ENCODE data around the gene PITPNC1.
"Not testable (repeated sequence)": the region's sequence is repeated elsewhere in the genome, so short reads cannot be mapped to it uniquely, and the experiment has no call there.

The PITPNC1 gene

DNA sequence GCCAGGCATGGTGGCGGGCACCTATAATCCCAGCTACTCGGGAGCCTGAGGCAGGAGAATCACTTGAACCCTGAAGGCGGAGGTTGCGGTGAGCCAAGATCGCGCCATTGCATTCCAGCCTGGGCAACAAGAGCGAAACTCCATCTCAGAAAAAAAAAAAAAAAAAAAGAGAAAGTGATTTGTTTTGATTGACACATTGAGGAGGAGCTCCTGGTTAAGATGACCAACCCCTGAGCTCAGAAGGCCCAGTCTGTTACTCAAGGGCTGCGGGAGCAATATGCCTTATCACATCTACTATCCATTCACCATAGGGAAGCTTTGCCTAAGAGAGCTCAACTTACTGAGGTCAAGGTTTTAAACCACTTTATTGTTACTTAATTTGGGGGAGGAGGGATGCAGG lies 268.1 kb downstream of the PITPNC1 start:
- H3K4me1 Mint-ChIP-seq, H3K4me3 Mint-ChIP-seq: not testable (repeated sequence)

DNA sequence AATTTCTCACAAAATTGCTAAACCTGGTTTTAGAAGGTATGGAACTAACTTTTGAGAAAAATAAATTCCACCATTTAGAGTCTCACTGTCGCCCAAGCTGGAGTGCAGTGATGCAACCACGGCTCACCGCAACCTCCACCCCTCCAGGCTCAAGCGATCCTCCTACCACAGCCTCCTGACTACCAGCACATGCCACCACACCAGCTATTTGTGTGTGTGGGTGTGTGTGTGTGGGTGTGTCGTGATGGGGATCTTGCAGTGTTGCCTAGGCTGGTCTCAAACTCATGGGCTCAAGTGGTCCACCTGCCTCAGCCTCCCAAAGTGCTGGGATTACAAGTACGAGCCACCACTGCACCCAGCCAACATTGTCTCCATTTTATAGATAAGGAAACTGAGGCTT lies 269.4 kb downstream of the PITPNC1 start:
- DNase-seq (ENCODE audit: low spot score in 2 of 2) (no peak), ATAC-seq (ENCODE audit: low read depth) (no peak)
- no peak overlapping the region for H3K4me3 Mint-ChIP-seq
- H3K9me3 Mint-ChIP-seq, result no peaks in the 10 kb centered on the region
- H3K27ac Mint-ChIP-seq, result no peak overlapping the region
- H3K36me3 Mint-ChIP-seq, result peaks cover 1% of the 10 kb centered on the region
- H3K4me1 Mint-ChIP-seq, result no peaks in the 10 kb centered on the region
- H3K27me3 Mint-ChIP-seq, result no peaks in the 10 kb centered on the region

More for the DNA sequence above, 268.1 kb downstream of the PITPNC1 start:
- not testable (repeated sequence) for H3K27me3 Mint-ChIP-seq; ATAC-seq (ENCODE audit: low read depth); H3K9me3 Mint-ChIP-seq; H3K36me3 Mint-ChIP-seq; H3K27ac Mint-ChIP-seq; DNase-seq (ENCODE audit: low spot score in 2 of 2)

DNA sequence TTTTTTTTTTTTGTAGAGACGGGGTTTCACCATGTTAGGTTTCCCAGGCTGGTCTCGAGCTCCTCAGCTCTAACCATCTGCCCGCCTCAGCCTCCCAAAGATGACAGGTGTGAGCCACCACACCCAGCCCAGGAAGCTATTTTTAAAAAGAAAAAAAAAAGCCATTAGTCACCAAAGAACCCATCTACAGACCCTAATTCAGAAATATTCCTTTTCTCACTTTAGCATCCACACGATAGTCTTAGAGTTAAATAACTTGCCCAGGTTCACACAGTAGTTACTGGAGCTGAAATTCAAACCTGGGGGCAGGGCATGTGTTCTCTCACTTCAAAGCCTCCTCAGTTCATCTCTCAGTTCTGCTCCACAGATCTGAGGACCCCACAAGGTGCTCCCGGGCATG lies 270.4 kb downstream of the PITPNC1 start:
- no peaks in the 10 kb centered on the region for H3K4me1 Mint-ChIP-seq
- H3K4me3 Mint-ChIP-seq, result no peak overlapping the region
- DNase-seq (ENCODE audit: low spot score in 2 of 2) (no peak), ATAC-seq (ENCODE audit: low read depth) (no peak)
- no peak overlapping the region for H3K27ac Mint-ChIP-seq
- H3K9me3 Mint-ChIP-seq, result no peaks in the 10 kb centered on the region
- H3K27me3 Mint-ChIP-seq, result no peaks in the 10 kb centered on the region
- peaks cover 3% of the 10 kb centered on the region for H3K36me3 Mint-ChIP-seq

DNA sequence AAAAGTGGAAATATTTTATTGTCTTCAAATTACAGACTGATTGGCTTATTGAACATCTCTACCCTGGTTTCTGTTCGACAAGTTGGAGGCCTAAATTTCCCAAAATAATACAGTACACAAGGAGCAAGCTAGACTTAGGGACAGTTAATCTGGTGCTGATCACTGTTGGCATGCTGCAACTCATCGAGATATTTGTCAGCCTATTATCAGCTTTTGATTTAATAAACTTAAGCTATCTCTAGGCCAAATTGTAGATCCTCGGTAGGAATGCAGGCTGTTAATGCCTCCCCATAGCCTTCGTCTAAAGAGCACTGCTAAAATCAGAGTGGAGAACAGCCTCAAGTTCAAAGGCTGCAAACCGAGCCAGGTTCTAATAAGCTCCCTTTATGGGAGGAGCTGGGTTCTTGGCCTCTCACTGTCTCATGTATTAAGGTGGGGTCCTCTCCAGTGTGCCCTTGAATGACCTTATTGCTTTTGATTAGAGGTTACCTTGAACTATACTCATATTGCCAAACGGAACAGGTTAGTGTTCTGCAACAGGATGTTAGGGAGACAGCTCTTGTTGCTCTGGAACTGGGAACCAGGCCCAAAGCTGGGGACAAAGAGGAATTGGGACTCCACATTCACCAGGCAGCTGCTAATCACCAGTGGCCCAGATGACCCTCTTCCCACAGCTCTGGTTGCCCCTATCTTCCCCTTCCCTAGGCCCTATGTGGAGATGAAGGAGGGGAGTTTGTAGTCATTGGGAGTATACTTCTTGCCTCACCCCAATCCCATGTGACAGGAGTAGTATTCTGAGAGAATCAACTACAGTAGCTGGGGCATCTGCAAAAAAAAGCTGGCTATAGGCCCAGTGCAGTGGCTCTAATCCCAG lies 271.2 kb downstream of the PITPNC1 start:
- Mint-ChIP-seq H3K9me3 (no peaks in the 10 kb centered on the region), H3K4me3 (no peak overlapping the region), H3K27ac (no peak overlapping the region), H3K27me3 (no peaks in the 10 kb centered on the region), H3K4me1 (no peaks in the 10 kb centered on the region), H3K36me3 (peaks cover 5% of the 10 kb centered on the region)
- DNase-seq (ENCODE audit: low spot score in 2 of 2), result no peak
- ATAC-seq (ENCODE audit: low read depth), result no peak

DNA sequence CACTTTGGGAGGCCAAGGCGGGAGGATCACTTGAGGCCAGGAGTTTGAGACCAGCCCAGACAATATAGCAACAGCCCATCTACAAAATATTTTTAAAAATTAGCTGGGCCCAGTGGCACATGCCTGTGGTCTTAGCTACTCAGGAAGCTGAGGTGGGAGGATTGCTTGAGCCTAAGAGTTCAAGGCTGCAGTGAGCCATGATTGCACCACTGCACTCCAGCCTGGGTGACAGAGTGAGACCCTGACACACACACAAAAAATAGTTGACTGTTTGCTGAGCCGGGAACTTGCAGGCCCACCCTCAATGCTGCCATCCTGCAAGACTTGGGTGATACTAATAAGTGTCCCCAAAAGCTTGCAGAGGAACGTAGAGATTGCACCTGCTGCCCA lies 271.8 kb downstream of the PITPNC1 start:
- not testable (repeated sequence) for DNase-seq (ENCODE audit: low spot score in 2 of 2); H3K9me3 Mint-ChIP-seq; H3K27me3 Mint-ChIP-seq; H3K4me3 Mint-ChIP-seq; H3K36me3 Mint-ChIP-seq; ATAC-seq (ENCODE audit: low read depth); H3K4me1 Mint-ChIP-seq; H3K27ac Mint-ChIP-seq

DNA sequence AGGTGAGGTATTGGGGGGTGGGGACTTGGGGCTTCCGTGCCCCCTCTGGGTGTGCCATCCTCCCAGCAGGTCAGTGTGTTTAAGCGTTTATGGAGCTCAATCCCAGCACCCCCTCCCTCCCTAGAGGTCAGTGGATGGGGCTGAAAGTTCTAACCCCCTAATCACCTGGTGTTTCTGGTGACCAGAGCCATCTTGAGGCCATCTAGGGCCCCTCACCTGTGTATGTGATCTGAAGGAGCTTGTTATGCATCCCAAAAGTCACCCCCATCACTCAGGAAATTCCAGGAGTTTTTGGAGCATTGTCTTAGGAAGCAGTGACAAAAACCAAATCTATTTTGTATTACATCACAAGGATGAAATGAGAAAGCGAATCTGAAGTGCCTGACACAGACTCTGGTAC lies 272.8 kb downstream of the PITPNC1 start:
- no peak overlapping the region for H3K4me3 Mint-ChIP-seq
- DNase-seq (ENCODE audit: low spot score in 2 of 2) (no peak), ATAC-seq (ENCODE audit: low read depth) (no peak)
- H3K36me3 Mint-ChIP-seq, result peaks cover 5% of the 10 kb centered on the region
- no peaks in the 10 kb centered on the region for H3K27me3 Mint-ChIP-seq
- no peaks in the 10 kb centered on the region for H3K4me1 Mint-ChIP-seq
- H3K9me3 Mint-ChIP-seq, result no peaks in the 10 kb centered on the region
- H3K27ac Mint-ChIP-seq, result no peak overlapping the region

DNA sequence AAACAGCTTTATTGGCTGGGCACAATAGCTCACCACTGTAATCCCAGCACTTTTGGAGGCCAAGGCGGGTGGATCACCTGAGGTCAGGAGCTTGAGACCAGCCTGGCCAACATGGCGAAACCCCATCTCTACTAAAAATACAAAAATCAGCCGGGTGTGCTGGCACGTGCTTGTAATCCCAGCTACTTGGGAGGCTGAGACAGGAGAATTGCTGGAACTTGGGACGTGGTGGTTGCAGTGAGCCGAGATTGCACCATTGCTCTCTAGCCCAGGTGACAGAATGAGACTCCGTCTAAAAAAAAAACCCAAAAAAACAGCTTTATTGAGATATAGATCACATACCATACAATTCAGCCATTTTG lies 274.1 kb downstream of the PITPNC1 start:
- H3K9me3 Mint-ChIP-seq; H3K4me3 Mint-ChIP-seq; H3K4me1 Mint-ChIP-seq; ATAC-seq (ENCODE audit: low read depth); DNase-seq (ENCODE audit: low spot score in 2 of 2); H3K27me3 Mint-ChIP-seq; H3K27ac Mint-ChIP-seq; H3K36me3 Mint-ChIP-seq: not testable (repeated sequence)

DNA sequence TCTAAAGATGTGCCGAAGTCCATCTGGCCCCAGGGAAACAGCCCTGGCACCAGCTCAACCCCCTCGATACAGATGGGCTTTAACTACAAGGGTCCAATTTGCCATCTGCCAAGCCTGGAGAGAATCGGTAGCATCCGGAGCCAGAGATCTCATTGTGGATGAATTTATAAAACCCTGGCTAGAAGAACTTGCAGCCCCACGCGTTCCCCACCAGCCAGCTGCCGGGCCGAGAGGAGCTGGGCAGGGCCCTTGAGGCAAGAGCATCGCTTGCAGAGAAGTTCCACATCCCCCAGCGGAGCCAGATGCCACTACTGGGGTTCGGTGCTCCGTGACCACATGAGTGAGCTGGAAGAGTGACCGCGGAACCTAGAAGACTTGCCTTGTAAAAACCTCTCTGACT lies 275.4 kb downstream of the PITPNC1 start:
- Mint-ChIP-seq H3K27me3 (no peaks in the 10 kb centered on the region), H3K4me1 (no peaks in the 10 kb centered on the region), H3K36me3 (peaks cover 5% of the 10 kb centered on the region), H3K27ac (no peak overlapping the region), H3K9me3 (peaks cover 4% of the 10 kb centered on the region), H3K4me3 (no peak overlapping the region)
- DNase-seq (ENCODE audit: low spot score in 2 of 2) (no peak), ATAC-seq (ENCODE audit: low read depth) (no peak)

DNA sequence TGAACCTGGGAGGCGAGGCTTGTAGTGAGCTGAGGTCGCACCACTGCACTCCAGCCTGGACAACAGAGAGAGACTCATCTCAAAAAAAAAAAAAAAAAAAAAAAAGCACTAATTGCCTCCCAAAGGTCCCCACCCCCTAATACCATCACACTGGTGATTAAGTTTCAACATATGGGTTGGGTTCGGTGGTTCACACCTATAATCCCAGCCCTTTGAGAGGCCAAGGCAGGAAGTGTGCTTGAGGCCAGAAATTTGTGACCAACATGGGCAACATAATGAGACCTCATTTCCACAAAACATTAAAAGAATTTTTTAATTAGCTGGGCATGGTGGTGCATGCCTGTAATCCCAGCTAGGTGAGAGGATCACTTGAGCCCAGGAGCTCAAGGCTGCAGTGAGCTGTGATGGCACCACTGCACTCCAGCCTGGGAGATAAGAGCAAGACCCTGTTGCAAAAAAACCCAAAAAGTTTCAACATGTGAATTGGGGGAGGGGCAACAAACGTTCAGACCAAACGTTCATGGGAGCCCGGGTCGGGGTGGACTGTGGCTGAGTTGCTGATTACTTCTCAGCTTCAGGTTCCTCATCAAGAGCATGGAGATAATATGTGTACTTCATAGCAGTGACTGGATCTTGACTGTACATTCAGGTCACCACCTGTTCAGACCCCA lies 278.5 kb downstream of the PITPNC1 start:
- H3K9me3 Mint-ChIP-seq, result peaks cover 12% of the 10 kb centered on the region
- peaks cover 14% of the 10 kb centered on the region for H3K36me3 Mint-ChIP-seq
- H3K27me3 Mint-ChIP-seq, result no peaks in the 10 kb centered on the region

DNA sequence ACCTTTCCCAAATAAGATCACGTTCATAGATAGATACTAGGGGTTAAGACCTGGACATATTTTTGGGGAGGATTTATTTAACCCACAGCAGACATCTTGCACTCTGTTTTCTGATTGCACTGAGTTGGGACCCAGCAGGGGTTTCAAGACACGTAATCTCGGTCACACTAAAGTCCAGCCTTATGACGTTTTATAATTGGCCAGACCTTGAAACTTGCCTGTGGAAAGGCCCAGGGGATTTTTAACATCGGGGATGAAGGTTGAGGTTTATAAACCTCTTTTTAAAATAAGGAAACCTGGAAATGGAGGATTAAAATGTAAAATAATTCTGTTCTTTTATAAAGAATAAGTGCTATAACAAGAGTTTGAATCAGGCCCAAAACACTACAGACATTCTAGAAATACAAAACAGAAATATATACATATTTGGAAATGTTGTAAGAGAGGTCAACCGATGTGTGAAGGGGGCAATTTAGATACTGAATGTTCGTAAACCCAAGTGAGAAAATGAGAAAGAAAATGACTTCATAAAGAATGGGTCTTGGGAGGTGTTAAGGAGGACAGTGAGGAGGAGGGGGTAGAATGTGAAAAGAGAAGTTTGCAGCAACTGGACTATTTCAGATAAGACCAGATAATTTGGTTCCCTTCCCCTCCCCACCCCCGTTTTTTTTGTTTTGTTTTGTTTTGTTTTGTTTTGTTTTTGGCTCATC lies 279.6 kb downstream of the PITPNC1 start:
- Mint-ChIP-seq H3K4me3 (no peak overlapping the region), H3K9me3 (peaks cover 12% of the 10 kb centered on the region), H3K27ac (no peak overlapping the region), H3K27me3 (no peaks in the 10 kb centered on the region), H3K36me3 (peaks cover 18% of the 10 kb centered on the region), H3K4me1 (no peaks in the 10 kb centered on the region)
- ATAC-seq (ENCODE audit: low read depth), result no peak
- no peak for DNase-seq (ENCODE audit: low spot score in 2 of 2)

More for the DNA sequence above, 278.5 kb downstream of the PITPNC1 start:
- no peak for ATAC-seq (ENCODE audit: low read depth)
- Mint-ChIP-seq H3K4me1 (no peaks in the 10 kb centered on the region), H3K27ac (no peak overlapping the region), H3K4me3 (no peak overlapping the region)
- DNase-seq (ENCODE audit: low spot score in 2 of 2), result no peak

DNA sequence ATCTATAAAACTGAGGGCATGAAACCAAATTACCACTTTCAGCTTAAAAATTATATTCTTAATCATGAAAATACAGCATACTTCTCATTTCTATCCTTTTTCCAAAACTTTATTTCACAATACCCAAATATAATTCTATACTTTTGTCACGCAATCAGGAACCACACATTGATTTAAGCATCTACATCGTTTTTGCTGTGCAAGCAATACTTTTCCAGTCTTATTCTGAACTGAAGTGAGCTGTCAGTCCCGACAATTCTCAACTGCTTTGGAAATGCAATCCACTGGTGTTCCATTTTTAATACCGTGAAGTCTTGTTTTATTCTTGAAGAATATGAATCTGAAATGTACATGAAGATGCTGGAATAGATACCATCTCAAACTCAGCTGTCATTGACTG lies 280.5 kb downstream of the PITPNC1 start:
- Mint-ChIP-seq H3K4me1 (no peaks in the 10 kb centered on the region), H3K27me3 (no peaks in the 10 kb centered on the region), H3K27ac (no peak overlapping the region), H3K36me3 (peaks cover 17% of the 10 kb centered on the region), H3K4me3 (no peak overlapping the region), H3K9me3 (peaks cover 12% of the 10 kb centered on the region)
- ATAC-seq (ENCODE audit: low read depth) (no peak), DNase-seq (ENCODE audit: low spot score in 2 of 2) (no peak)

DNA sequence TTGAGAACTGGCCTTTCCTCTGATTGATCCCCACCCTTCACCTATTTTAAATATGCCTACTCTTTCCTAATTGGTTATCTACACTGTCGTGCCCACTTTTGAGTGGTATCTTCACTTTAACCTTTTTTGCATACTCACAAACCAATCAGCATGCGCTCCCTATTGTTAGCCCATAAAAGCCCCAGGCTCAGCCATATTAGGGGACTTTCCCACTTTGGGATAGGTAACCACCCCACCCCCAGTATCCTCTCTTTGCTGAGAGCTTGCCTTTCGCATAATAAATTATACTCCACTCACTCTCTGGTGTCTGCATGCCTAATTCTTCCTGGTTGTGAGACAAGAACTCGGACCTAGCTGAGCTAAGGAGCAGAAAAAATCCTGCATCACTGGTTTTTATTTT lies 281.2 kb downstream of the PITPNC1 start:
- no peaks in the 10 kb centered on the region for H3K27me3 Mint-ChIP-seq
- no peak for DNase-seq (ENCODE audit: low spot score in 2 of 2)
- H3K9me3 Mint-ChIP-seq, result peaks cover 12% of the 10 kb centered on the region
- ATAC-seq (ENCODE audit: low read depth), result no peak
- no peak overlapping the region for H3K4me3 Mint-ChIP-seq
- H3K27ac Mint-ChIP-seq, result no peak overlapping the region
- H3K4me1 Mint-ChIP-seq, result no peaks in the 10 kb centered on the region
- peaks cover 15% of the 10 kb centered on the region for H3K36me3 Mint-ChIP-seq

DNA sequence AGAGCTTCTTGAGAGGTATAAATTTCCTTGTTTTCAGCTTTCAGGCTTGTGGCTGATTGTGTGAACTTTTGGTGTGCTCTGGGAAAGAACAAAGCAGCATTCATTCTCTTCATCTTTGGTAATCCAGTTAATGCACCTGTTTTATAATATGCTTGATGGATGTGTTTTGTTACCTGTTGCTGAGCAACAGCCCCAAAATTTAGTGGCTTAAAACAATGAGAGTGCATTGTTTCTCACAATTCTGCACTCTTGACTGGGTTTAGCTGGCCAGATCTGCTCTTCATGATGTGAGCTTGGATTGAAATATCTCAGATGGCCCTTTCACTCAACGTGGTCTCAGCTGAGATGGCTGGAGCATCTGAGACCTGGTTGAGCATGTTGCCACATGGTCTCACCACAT lies 281.9 kb downstream of the PITPNC1 start:
- ATAC-seq (ENCODE audit: low read depth) (no peak), DNase-seq (ENCODE audit: low spot score in 2 of 2) (no peak)
- Mint-ChIP-seq H3K9me3 (peaks cover 12% of the 10 kb centered on the region), H3K27me3 (no peaks in the 10 kb centered on the region), H3K36me3 (peaks cover 15% of the 10 kb centered on the region), H3K4me3 (no peak overlapping the region), H3K27ac (no peak overlapping the region), H3K4me1 (no peaks in the 10 kb centered on the region)

DNA sequence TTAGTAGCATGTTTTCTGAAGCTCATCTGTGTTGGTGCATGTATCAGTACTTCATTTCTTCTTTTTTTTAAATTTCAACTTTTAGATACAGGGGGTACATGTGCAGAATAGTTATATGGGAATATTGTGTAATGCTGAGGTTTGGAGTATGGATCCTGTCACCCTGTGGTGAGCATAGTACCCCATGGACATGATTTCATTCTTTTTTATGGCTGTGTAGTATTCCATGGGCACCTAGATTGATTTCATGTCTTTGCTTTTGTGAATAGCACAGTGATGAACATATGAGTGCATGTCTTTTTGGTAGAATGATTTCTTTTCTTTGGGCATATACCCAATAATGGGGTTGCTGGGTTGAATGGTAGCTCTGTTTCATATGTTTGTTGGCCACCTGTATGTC lies 285.6 kb downstream of the PITPNC1 start:
- DNase-seq (ENCODE audit: low spot score in 2 of 2) (no peak), ATAC-seq (ENCODE audit: low read depth) (no peak)
- peaks cover 7% of the 10 kb centered on the region for H3K9me3 Mint-ChIP-seq
- H3K36me3 Mint-ChIP-seq, result peaks cover 12% of the 10 kb centered on the region
- no peak overlapping the region for H3K4me3 Mint-ChIP-seq
- no peak overlapping the region for H3K27ac Mint-ChIP-seq
- H3K27me3 Mint-ChIP-seq, result no peaks in the 10 kb centered on the region
- no peaks in the 10 kb centered on the region for H3K4me1 Mint-ChIP-seq
